ENCODE measurements around the gene PEX5L.
A peak's percentile ranks its signal among the peaks of the same experiment; 100 is the strongest.
"Not testable (repeated sequence)": the region's sequence is repeated elsewhere in the genome, so short reads cannot be mapped to it uniquely, and the experiment has no call there.

The PEX5L gene

DNA sequence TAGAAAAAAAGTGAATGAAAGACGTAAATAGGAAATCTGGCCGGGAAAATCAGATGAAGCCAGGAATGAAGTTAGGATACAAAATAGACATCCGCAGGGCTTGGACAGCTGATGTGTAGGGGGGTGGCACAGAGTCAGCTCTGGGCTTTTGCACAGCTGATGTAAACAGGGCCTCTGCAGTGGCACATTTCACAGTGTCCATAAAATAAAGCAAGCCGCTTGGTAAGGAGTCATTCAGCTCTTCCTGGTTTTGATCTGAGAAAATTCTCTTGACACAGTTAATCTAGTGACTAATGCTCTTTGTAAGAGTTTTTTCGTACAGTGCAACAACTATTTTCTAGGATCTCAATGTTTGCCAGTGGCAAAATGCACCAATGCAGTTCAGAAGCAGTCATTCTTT lies 230.6 kb downstream of the PEX5L start:
- no peaks in the 10 kb centered on the region for H3K36me3 ChIP-seq (ENCODE audit: control insufficient read depth, insufficient read depth, low read length, severe bottlenecking)
- no peaks in the 10 kb centered on the region for H3K27me3 ChIP-seq (replicated peaks; ENCODE audit: control insufficient read depth, insufficient read depth, low read length)
- peaks cover 21% of the 10 kb centered on the region for H3K4me1 ChIP-seq (ENCODE audit: control insufficient read depth, insufficient read depth, low read length)
- no peaks in the 10 kb centered on the region for H3K9me3 ChIP-seq (ENCODE audit: control insufficient read depth, low read length)
- DNase-seq (ENCODE audit: low read depth), result peak; percentile 69
- H3K9ac ChIP-seq (ENCODE audit: low read length), result peak overlapping the region; percentile 51
- no peak overlapping the region for H3K4me3 ChIP-seq (ENCODE audit: low read length)

GRCh38 chr3:179801856-179802255 lies 234.9 kb downstream of the PEX5L start:
- Histone ChIP-seq H3K4me3 (ENCODE audit: low read length) (peak overlapping the region; percentile 28), H3K27me3 (replicated peaks; ENCODE audit: control insufficient read depth, insufficient read depth, low read length) (no peaks in the 10 kb centered on the region), H3K9ac (ENCODE audit: low read length) (peak overlapping the region; percentile 71), H3K9me3 (ENCODE audit: control insufficient read depth, low read length) (no peaks in the 10 kb centered on the region), H3K36me3 (ENCODE audit: control insufficient read depth, insufficient read depth, low read length, severe bottlenecking) (no peaks in the 10 kb centered on the region), H3K4me1 (ENCODE audit: control insufficient read depth, insufficient read depth, low read length) (peaks cover 22% of the 10 kb centered on the region)
- peak; percentile 59 for DNase-seq (ENCODE audit: low read depth)

- DNase-seq (ENCODE audit: low read depth), result peak; percentile 98
- H3K27me3 ChIP-seq (replicated peaks; ENCODE audit: control insufficient read depth, insufficient read depth, low read length), result no peaks in the 10 kb centered on the region
- peak overlapping the region; percentile 71 for H3K9ac ChIP-seq (ENCODE audit: low read length)
- no peaks in the 10 kb centered on the region for H3K9me3 ChIP-seq (ENCODE audit: control insufficient read depth, low read length)
- H3K36me3 ChIP-seq (ENCODE audit: control insufficient read depth, insufficient read depth, low read length, severe bottlenecking), result no peaks in the 10 kb centered on the region
- peaks cover 18% of the 10 kb centered on the region for H3K4me1 ChIP-seq (ENCODE audit: control insufficient read depth, insufficient read depth, low read length)
- H3K4me3 ChIP-seq (ENCODE audit: low read length), result peak overlapping the region; percentile 43
Observed at GRCh38 chr3:179801263-179801662, 235.5 kb downstream of the PEX5L start.

DNA sequence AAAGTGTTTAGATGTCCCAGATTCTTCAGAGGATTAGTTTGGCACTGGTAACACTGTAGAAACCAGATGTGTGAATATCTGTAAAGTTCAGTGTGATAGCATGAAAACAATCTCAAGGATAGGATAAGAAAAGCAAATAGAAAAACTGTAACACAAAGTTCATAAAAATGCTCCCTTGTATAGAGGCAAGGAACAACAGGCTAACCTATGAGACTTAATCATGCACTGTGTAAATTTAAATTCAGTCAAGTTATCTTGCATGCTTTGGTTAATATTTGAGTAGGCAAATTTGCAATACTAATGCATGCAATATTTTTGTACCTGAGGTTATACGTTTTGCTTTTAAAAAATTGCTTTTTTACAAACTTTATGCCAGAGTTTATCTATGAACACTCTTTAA lies 239.5 kb downstream of the PEX5L start:
- Histone ChIP-seq H3K4me3 (ENCODE audit: low read length) (no peak overlapping the region), H3K9ac (ENCODE audit: low read length) (no peak overlapping the region), H3K36me3 (ENCODE audit: control insufficient read depth, insufficient read depth, low read length, severe bottlenecking) (no peaks in the 10 kb centered on the region), H3K4me1 (ENCODE audit: control insufficient read depth, insufficient read depth, low read length) (peaks cover 15% of the 10 kb centered on the region), H3K9me3 (ENCODE audit: control insufficient read depth, low read length) (no peaks in the 10 kb centered on the region), H3K27me3 (replicated peaks; ENCODE audit: control insufficient read depth, insufficient read depth, low read length) (no peaks in the 10 kb centered on the region)
- no peak for DNase-seq (ENCODE audit: low read depth)

- Histone ChIP-seq H3K9ac (ENCODE audit: low read length) (no peak overlapping the region), H3K9me3 (ENCODE audit: control insufficient read depth, low read length) (no peaks in the 10 kb centered on the region), H3K36me3 (ENCODE audit: control insufficient read depth, insufficient read depth, low read length, severe bottlenecking) (no peaks in the 10 kb centered on the region), H3K27me3 (replicated peaks; ENCODE audit: control insufficient read depth, insufficient read depth, low read length) (no peaks in the 10 kb centered on the region), H3K4me3 (ENCODE audit: low read length) (no peak overlapping the region), H3K4me1 (ENCODE audit: control insufficient read depth, insufficient read depth, low read length) (peaks cover 7% of the 10 kb centered on the region)
- DNase-seq (ENCODE audit: low read depth), result no peak
Observed at GRCh38 chr3:179796421-179796820, 240.3 kb downstream of the PEX5L start.

- H3K9me3 ChIP-seq (ENCODE audit: control insufficient read depth, low read length), result no peaks in the 10 kb centered on the region
- H3K27me3 ChIP-seq (replicated peaks; ENCODE audit: control insufficient read depth, insufficient read depth, low read length), result no peaks in the 10 kb centered on the region
- no peaks in the 10 kb centered on the region for H3K36me3 ChIP-seq (ENCODE audit: control insufficient read depth, insufficient read depth, low read length, severe bottlenecking)
- H3K4me1 ChIP-seq (ENCODE audit: control insufficient read depth, insufficient read depth, low read length), result no peaks in the 10 kb centered on the region
- no peak overlapping the region for H3K4me3 ChIP-seq (ENCODE audit: low read length)
- H3K9ac ChIP-seq (ENCODE audit: low read length), result no peak overlapping the region
- no peak for DNase-seq (ENCODE audit: low read depth)
Observed at GRCh38 chr3:179794355-179794754, 242.4 kb downstream of the PEX5L start.

GRCh38 chr3:179791793-179792192 lies 244.9 kb downstream of the PEX5L start:
- Histone ChIP-seq H3K4me3 (ENCODE audit: low read length) (no peak overlapping the region), H3K27me3 (replicated peaks; ENCODE audit: control insufficient read depth, insufficient read depth, low read length) (no peaks in the 10 kb centered on the region), H3K4me1 (ENCODE audit: control insufficient read depth, insufficient read depth, low read length) (no peaks in the 10 kb centered on the region), H3K9ac (ENCODE audit: low read length) (no peak overlapping the region), H3K9me3 (ENCODE audit: control insufficient read depth, low read length) (no peaks in the 10 kb centered on the region), H3K36me3 (ENCODE audit: control insufficient read depth, insufficient read depth, low read length, severe bottlenecking) (no peaks in the 10 kb centered on the region)
- no peak for DNase-seq (ENCODE audit: low read depth)

GRCh38 chr3:179788996-179789395 lies 247.7 kb downstream of the PEX5L start:
- no peak for DNase-seq (ENCODE audit: low read depth)
- no peaks in the 10 kb centered on the region for H3K4me1 ChIP-seq (ENCODE audit: control insufficient read depth, insufficient read depth, low read length)
- no peak overlapping the region for H3K4me3 ChIP-seq (ENCODE audit: low read length)
- H3K9ac ChIP-seq (ENCODE audit: low read length), result no peak overlapping the region
- peaks cover 10% of the 10 kb centered on the region for H3K36me3 ChIP-seq (ENCODE audit: control insufficient read depth, insufficient read depth, low read length, severe bottlenecking)
- H3K9me3 ChIP-seq (ENCODE audit: control insufficient read depth, low read length), result no peaks in the 10 kb centered on the region
- H3K27me3 ChIP-seq (replicated peaks; ENCODE audit: control insufficient read depth, insufficient read depth, low read length), result no peaks in the 10 kb centered on the region

DNA sequence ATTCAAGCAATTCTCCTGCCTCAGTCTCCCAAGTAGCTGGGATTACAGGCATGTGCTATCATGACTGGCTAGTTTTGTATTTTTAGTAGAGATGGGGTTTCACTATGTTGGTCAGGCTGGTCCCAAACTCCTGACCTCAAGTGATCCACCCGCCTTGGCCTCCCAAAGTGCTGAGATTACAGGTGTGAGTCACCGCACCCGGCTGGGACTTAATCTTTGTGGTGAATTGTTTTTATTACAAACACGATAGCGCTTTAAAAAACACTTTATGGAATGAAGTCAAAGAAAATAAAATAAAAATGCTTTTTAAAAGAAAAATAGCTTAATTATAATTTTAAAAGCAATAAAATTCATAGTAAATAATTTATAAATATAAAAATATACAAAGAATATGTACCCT lies 253.9 kb downstream of the PEX5L start:
- not testable (repeated sequence) for H3K27me3 ChIP-seq (replicated peaks; ENCODE audit: control insufficient read depth, insufficient read depth, low read length); H3K9ac ChIP-seq (ENCODE audit: low read length); H3K9me3 ChIP-seq (ENCODE audit: control insufficient read depth, low read length); H3K4me3 ChIP-seq (ENCODE audit: low read length); H3K4me1 ChIP-seq (ENCODE audit: control insufficient read depth, insufficient read depth, low read length); DNase-seq (ENCODE audit: low read depth)
- H3K36me3 ChIP-seq (ENCODE audit: control insufficient read depth, insufficient read depth, low read length, severe bottlenecking), result peaks cover 38% of the 10 kb centered on the region

DNA sequence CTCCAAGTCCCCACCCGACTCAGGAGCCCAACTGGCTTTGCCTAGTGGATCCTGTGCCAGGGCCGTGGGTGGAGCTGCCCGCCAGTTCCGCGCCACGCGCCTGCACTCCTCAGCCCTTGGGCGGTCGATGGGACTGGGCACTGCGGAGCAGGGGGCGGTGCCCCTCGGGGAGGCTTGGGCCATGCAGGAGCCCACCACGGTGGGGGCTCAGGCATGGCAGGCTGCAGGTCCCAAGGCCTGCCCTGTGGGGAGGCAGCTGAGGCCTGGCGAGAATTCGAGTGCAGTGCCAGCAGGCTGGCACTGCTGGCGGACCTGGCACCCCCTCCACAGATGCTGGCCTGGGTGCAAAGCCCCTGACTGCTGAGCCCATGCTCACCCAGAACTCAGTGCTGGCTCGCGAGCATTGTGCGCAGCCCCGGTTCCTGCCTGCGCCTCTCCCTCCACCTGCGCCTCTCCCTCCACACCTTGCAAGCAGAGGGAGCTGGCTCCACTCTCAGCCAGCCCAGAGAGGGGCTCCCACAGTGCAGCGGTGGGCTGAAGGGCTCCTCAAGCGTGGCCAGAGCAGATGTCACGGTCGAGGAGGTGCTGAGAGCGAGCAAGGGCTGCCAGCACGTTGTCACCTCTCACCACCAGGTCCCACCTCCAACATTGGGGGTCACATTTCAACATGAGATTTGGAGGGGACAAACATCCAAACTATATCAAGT lies 261.2 kb downstream of the PEX5L start:
- H3K4me3 ChIP-seq (ENCODE audit: low read length), result no peak overlapping the region
- peaks cover 10% of the 10 kb centered on the region for H3K36me3 ChIP-seq (ENCODE audit: control insufficient read depth, insufficient read depth, low read length, severe bottlenecking)
- no peaks in the 10 kb centered on the region for H3K27me3 ChIP-seq (replicated peaks; ENCODE audit: control insufficient read depth, insufficient read depth, low read length)

DNA sequence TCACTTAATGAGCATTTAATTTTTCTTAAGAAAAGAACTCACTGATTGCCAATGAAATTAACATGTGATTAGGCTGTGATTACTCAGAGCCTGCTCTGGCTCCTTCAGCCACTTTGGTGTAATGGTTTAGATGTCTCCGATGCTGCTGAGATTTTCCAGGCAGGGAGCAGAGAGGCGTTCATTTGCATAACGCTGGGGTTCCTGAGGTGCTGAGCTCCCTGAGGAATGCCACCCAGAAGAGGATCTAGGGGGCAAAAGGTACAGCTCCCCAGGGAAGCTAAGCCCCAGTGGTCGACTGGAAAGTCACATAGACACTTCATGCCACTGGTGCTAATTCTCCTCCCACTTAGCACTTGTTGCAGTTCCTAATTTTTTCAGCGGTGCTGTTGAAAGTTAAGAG lies 264.4 kb downstream of the PEX5L start:
- DNase-seq (ENCODE audit: low read depth), result no peak
- Histone ChIP-seq H3K9me3 (ENCODE audit: control insufficient read depth, low read length) (no peaks in the 10 kb centered on the region), H3K4me1 (ENCODE audit: control insufficient read depth, insufficient read depth, low read length) (no peaks in the 10 kb centered on the region), H3K36me3 (ENCODE audit: control insufficient read depth, insufficient read depth, low read length, severe bottlenecking) (peaks cover 3% of the 10 kb centered on the region), H3K4me3 (ENCODE audit: low read length) (no peak overlapping the region), H3K27me3 (replicated peaks; ENCODE audit: control insufficient read depth, insufficient read depth, low read length) (no peaks in the 10 kb centered on the region), H3K9ac (ENCODE audit: low read length) (no peak overlapping the region)

More for the DNA sequence above, 261.2 kb downstream of the PEX5L start:
- Histone ChIP-seq H3K9ac (ENCODE audit: low read length) (no peak overlapping the region), H3K9me3 (ENCODE audit: control insufficient read depth, low read length) (no peaks in the 10 kb centered on the region), H3K4me1 (ENCODE audit: control insufficient read depth, insufficient read depth, low read length) (no peaks in the 10 kb centered on the region)
- no peak for DNase-seq (ENCODE audit: low read depth)

DNA sequence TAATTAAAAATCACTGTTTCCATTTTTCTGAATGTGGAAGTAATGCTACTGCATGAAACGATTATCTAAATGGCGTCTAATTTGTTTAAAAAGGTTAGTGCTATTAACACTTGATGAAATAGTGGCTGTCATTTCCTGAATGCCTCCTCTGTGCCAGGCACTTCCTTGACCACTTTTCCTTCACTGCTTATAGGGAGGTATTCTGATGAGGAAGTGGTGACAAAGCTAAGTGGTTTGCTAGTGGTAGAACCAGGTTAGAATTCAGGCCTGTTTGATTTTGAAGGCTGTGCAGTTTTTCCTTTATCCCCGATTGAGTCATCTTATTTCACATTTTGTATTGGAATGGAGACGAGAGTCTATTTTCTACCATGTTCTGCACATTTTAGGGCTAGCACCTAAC lies 264.9 kb downstream of the PEX5L start:
- no peak overlapping the region for H3K9ac ChIP-seq (ENCODE audit: low read length)
- H3K27me3 ChIP-seq (replicated peaks; ENCODE audit: control insufficient read depth, insufficient read depth, low read length), result no peaks in the 10 kb centered on the region
- H3K9me3 ChIP-seq (ENCODE audit: control insufficient read depth, low read length), result no peaks in the 10 kb centered on the region
- H3K4me3 ChIP-seq (ENCODE audit: low read length), result no peak overlapping the region
- H3K4me1 ChIP-seq (ENCODE audit: control insufficient read depth, insufficient read depth, low read length), result no peaks in the 10 kb centered on the region
- H3K36me3 ChIP-seq (ENCODE audit: control insufficient read depth, insufficient read depth, low read length, severe bottlenecking), result peaks cover 7% of the 10 kb centered on the region
- DNase-seq (ENCODE audit: low read depth), result no peak

Data from adipocyte (in vitro differentiated cells).